Ascending aorta (tissue), 2 donors: Measurements from ENCODE around the gene NUDT1. TPM values are rescaled to one million over a fixed set of nuclear protein-coding genes. Genes with fewer than 3 reads are reported as not detected.

Experiments used
- DNase-seq, 2 donors: peaks; one replicate each; pipeline ENCODE4 v3.0.0-alpha.2; 2019; ENCODE audit warnings: low spot score in 2 of 2
- H3K27ac ChIP-seq, 2 donors: fragments of 200-600 bp; sonication (generic); one replicate each; pipeline ENCODE4 v1.5.1; 2016 to 2017; ENCODE audit warnings: mild to moderate bottlenecking in 1 of 2
- H3K27me3 ChIP-seq: fragments of 200-600 bp; sonication (generic); one replicate; pipeline ENCODE4 v1.5.1; 2017
- H3K36me3 ChIP-seq, 2 donors: fragments of 200-600 bp; sonication (generic); one replicate each; pipeline ENCODE4 v1.5.1; 2016
- H3K4me1 ChIP-seq, 2 donors: fragments of 200-600 bp; sonication (generic); one replicate each; pipeline ENCODE4 v1.5.1; 2016 to 2017; ENCODE audit warnings: mild to moderate bottlenecking in 1 of 2
- H3K4me3 ChIP-seq, 2 donors: fragments of 200-600 bp; sonication (generic); one replicate each; pipeline ENCODE4 v1.5.1; 2016 to 2017; ENCODE audit warnings: mild to moderate bottlenecking in 1 of 2
- H3K9me3 ChIP-seq, 2 donors: fragments of 200-600 bp; sonication (generic); one replicate each; pipeline ENCODE4 v1.5.1; 2016
- intact Hi-C: fragments of 100-400 bp; cut with DNase I; formaldehyde crosslinking; loops from one replicate; pipeline ENCODE4 v1.15.1; 2023
- total RNA-seq: library from RNA; depleted of rRNA; stranded (reverse); fragments of >200 nt; gene quantifications from one replicate; pipeline ENCODE4 v1.1.0, GENCODE V29; 2016
- TF ChIP-seq, protein P1 (sequence below), 3 experiments: fragments of 200-600 bp in 2 of 3; fragments of 450-650 bp in 1 of 3; sonication (generic) in 2 of 3; IDR thresholded peaks; one replicate each; pipeline ENCODE4 v1.5.1; 2016 to 2019; ENCODE audit warnings: antibody characterized with exemption in 3 of 3, mild to moderate bottlenecking in 1 of 3, moderate library complexity in 1 of 3

NUDT1 gene
- total RNA-seq, 1 donor from 2014 or later, result 9.0 TPM

GRCh38 chr7:2253021-2253420, 11.0 kb downstream of the NUDT1 start:
- no peaks in the 10 kb centered on the region for H3K27me3 ChIP-seq
- H3K4me1 ChIP-seq, result no peaks in the 10 kb centered on the region
- H3K27ac ChIP-seq, result no peak overlapping the region
- TF ChIP-seq, protein P1, sequence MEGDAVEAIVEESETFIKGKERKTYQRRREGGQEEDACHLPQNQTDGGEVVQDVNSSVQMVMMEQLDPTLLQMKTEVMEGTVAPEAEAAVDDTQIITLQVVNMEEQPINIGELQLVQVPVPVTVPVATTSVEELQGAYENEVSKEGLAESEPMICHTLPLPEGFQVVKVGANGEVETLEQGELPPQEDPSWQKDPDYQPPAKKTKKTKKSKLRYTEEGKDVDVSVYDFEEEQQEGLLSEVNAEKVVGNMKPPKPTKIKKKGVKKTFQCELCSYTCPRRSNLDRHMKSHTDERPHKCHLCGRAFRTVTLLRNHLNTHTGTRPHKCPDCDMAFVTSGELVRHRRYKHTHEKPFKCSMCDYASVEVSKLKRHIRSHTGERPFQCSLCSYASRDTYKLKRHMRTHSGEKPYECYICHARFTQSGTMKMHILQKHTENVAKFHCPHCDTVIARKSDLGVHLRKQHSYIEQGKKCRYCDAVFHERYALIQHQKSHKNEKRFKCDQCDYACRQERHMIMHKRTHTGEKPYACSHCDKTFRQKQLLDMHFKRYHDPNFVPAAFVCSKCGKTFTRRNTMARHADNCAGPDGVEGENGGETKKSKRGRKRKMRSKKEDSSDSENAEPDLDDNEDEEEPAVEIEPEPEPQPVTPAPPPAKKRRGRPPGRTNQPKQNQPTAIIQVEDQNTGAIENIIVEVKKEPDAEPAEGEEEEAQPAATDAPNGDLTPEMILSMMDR (IDR thresholded peaks at IDR 0.05), result no peak
- H3K4me3 ChIP-seq, result no peak overlapping the region
- no peak for DNase-seq
- intact Hi-C loops, result no loop called here
- H3K36me3 ChIP-seq, result peaks cover 9 to 23% of the 10 kb centered on the region in 2 donors
- no peaks in the 10 kb centered on the region for H3K9me3 ChIP-seq

DNA sequence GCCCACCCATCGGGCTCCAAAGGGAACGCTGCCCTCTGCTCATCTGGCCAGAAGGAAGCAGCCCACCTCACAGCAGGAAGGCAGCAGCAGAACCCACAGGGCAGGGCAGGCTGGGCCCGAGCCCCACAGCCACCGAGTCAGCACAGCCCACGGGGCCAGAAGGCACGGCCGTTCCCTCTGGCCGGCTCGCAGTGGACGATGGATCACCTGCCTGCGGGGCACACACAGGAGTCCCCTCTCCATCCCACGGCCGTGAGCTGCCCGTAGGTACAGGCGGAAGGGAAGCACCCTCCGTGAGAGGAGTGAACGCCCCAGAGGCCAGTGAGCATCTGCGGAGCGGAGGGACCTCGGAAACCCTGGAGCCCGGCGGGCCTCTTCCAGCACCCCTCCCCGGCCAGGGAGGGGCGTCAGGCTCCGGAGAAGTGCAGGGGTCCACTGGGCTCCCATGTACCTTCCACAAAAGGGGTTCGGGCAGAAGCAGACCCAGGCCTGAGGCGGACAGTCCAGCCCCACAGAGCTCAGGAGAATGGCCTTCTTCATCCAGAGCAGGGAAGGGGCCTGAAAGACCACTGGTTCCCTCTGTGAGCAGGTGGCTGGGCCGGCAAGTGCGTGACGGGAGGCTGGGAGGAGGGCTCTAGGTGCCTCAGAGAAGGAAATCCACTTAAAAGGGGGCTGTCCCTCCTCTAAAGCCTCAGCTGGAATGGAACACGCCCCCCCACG, 11.7 kb downstream of the NUDT1 start:
- intact Hi-C loops, result no loop called here
- H3K36me3 ChIP-seq, result peaks cover 12 to 23% of the 10 kb centered on the region in 2 donors
- no peaks in the 10 kb centered on the region for H3K4me1 ChIP-seq

DNA sequence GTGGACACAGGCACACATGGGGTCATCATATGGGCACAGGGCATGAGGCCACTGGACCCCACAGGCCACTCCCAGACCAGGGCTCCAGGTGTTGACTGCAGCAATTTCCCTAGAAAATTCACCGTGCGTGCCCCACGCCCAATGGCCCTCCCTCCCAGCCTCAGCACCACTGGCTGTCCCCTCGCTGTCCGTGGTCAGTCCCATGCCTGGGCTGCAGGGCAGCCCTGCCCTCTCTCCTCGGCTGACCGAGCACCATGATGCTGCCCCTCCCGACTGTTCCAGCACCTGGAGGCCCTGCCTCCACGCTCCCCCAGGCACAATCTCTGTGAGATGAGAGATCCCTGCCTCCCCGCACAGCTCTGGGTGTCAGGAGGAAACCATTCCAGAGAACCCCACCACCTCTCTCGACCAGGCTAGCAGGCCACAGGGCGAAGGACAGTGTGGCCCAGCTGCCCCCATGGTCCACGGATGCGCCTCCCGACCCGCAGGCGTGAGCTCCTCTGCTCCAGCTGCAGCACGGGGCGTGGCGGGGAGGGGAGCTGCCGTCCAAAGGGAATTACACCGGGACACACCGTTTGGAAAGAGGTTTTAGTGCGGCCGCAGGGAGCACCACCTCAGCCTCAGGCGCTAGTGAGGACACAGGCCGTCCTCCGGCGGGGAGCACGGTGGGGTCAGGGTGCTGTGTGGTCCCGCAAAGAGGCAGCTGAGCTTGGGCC, 12.6 kb downstream of the NUDT1 start:
- Histone ChIP-seq H3K36me3 (peaks cover 12 to 23% of the 10 kb centered on the region in 2 donors), H3K9me3 (no peaks in the 10 kb centered on the region), H3K27me3 (no peaks in the 10 kb centered on the region), H3K4me3 (no peak overlapping the region), H3K4me1 (no peaks in the 10 kb centered on the region), H3K27ac (no peak overlapping the region)
- intact Hi-C loops, result no loop called here
- TF ChIP-seq, protein P1 (IDR thresholded peaks at IDR 0.05), result no peak
- DNase-seq, result no peak

More for the DNA sequence above, 11.7 kb downstream of the NUDT1 start:
- H3K9me3 ChIP-seq, result no peaks in the 10 kb centered on the region
- TF ChIP-seq, protein P1 (IDR thresholded peaks at IDR 0.05), result no peak
- H3K4me3 ChIP-seq, result no peak overlapping the region
- no peak for DNase-seq
- no peaks in the 10 kb centered on the region for H3K27me3 ChIP-seq
- no peak overlapping the region for H3K27ac ChIP-seq

- Histone ChIP-seq H3K4me3 (no peak overlapping the region), H3K36me3 (peaks cover 12 to 23% of the 10 kb centered on the region in 2 donors), H3K27ac (no peak overlapping the region), H3K27me3 (no peaks in the 10 kb centered on the region), H3K4me1 (no peaks in the 10 kb centered on the region), H3K9me3 (no peaks in the 10 kb centered on the region)
- intact Hi-C loops, result no loop called here
- no peak for DNase-seq
- TF ChIP-seq, protein P1 (IDR thresholded peaks at IDR 0.05), result no peak
These were observed 13.4 kb downstream of the NUDT1 start for GRCh38 chr7:2255145-2256139.

DNA sequence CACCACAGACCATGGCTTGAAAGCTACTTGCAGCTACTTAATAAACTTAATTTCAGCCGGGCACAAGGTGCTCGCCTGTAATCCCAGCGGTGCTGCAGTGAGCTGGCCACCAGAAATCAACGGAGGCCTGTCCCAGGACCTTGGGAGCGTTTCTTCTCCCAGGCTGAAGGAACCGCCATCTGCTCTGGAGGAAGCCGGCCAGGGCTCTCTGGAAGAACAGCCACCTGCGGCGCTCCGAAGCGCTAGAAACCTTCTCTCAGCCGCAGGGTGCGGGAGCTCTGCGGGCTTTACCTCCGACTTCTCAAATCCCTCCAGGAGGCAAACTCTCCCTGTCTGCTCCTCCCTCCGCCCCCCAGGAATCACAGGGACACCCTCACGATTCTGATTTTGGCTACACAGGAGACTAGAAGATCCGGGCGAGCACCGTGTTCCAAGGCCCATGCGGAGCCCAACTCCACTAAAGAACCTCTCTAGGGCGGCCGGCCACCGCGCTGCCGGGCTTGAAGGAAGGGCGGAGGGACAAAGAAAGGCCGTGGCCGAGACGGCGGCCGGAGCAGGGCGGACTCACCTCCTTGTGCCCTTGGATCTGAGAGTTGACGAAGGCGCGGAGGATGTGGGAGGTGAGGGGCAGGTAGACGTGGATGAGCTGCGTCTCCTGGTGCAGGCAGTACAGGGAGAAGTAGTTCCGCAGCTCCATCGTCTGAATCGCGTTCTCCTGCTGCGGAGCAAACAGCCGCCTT, 14.4 kb downstream of the NUDT1 start:
- H3K4me1 ChIP-seq, result no peaks in the 10 kb centered on the region
- no peak overlapping the region for H3K4me3 ChIP-seq
- DNase-seq, result no peak
- peaks cover 12 to 23% of the 10 kb centered on the region in 2 donors for H3K36me3 ChIP-seq
- H3K27me3 ChIP-seq, result no peaks in the 10 kb centered on the region
- TF ChIP-seq, protein P1 (IDR thresholded peaks at IDR 0.05), result no peak
- intact Hi-C loops, result no loop called here
- H3K27ac ChIP-seq, result no peak overlapping the region
- H3K9me3 ChIP-seq, result no peaks in the 10 kb centered on the region
